ENCODE data around the gene CACNB3.
A peak's percentile ranks its signal among the peaks of the same experiment; 100 is the strongest.

CACNB3 gene

GRCh38 chr12:48817873-48818830, at the start of gene CACNB3:
TSS of gene CACNB3 (plus strand) at chr12:48818496. CDS start at chr12:48818930, 434 bp downstream.
- in situ Hi-C loops (cut with HindIII; ENCODE audit: low pct_ligation_motif_present, low pct_unique_long_range_greater_than_20kb, low sequenced_read_pairs): no loop called here
- peak; percentile 78 for DNase-seq

GRCh38 chr12:48768736-48769135, 49.6 kb upstream of the CACNB3 start:
- DNase-seq: no peak
- in situ Hi-C loops (cut with HindIII; ENCODE audit: low pct_ligation_motif_present, low pct_unique_long_range_greater_than_20kb, low sequenced_read_pairs): no loop called here

- DNase-seq: no peak
- in situ Hi-C loops (cut with HindIII; ENCODE audit: low pct_ligation_motif_present, low pct_unique_long_range_greater_than_20kb, low sequenced_read_pairs): no loop called here
Measured at GRCh38 chr12:48770756-48771155, 47.5 kb upstream of the CACNB3 start.

- in situ Hi-C loops (cut with HindIII; ENCODE audit: low pct_ligation_motif_present, low pct_unique_long_range_greater_than_20kb, low sequenced_read_pairs): no loop called here
Measured at GRCh38 chr12:48771588-48772112, 46.6 kb upstream of the CACNB3 start.

GRCh38 chr12:48773686-48774085, 44.6 kb upstream of the CACNB3 start:
- in situ Hi-C loops (cut with HindIII; ENCODE audit: low pct_ligation_motif_present, low pct_unique_long_range_greater_than_20kb, low sequenced_read_pairs): no loop called here
- DNase-seq: no peak

More at GRCh38 chr12:48771588-48772112, 46.6 kb upstream of the CACNB3 start:
- DNase-seq: no peak

- in situ Hi-C loops (cut with HindIII; ENCODE audit: low pct_ligation_motif_present, low pct_unique_long_range_greater_than_20kb, low sequenced_read_pairs): no loop called here
- no peak for DNase-seq
Measured at GRCh38 chr12:48774516-48774915, 43.8 kb upstream of the CACNB3 start.

GRCh38 chr12:48775299-48775698, 43.0 kb upstream of the CACNB3 start:
- DNase-seq: no peak
- in situ Hi-C loops (cut with HindIII; ENCODE audit: low pct_ligation_motif_present, low pct_unique_long_range_greater_than_20kb, low sequenced_read_pairs): no loop called here

GRCh38 chr12:48775991-48776649, 42.2 kb upstream of the CACNB3 start:
- in situ Hi-C loops (cut with HindIII; ENCODE audit: low pct_ligation_motif_present, low pct_unique_long_range_greater_than_20kb, low sequenced_read_pairs): no loop called here
- DNase-seq: no peak

GRCh38 chr12:48776956-48777355, 41.3 kb upstream of the CACNB3 start:
- in situ Hi-C loops (cut with HindIII; ENCODE audit: low pct_ligation_motif_present, low pct_unique_long_range_greater_than_20kb, low sequenced_read_pairs): no loop called here
- DNase-seq: no peak

- in situ Hi-C loops (cut with HindIII; ENCODE audit: low pct_ligation_motif_present, low pct_unique_long_range_greater_than_20kb, low sequenced_read_pairs): no loop called here
- DNase-seq: no peak
Measured at GRCh38 chr12:48777501-48778400, 40.5 kb upstream of the CACNB3 start.

- in situ Hi-C loops (cut with HindIII; ENCODE audit: low pct_ligation_motif_present, low pct_unique_long_range_greater_than_20kb, low sequenced_read_pairs): no loop called here
- no peak for DNase-seq
Measured at GRCh38 chr12:48779869-48780268, 38.4 kb upstream of the CACNB3 start.

GRCh38 chr12:48780381-48781025, 37.8 kb upstream of the CACNB3 start:
- no peak for DNase-seq
- in situ Hi-C loops (cut with HindIII; ENCODE audit: low pct_ligation_motif_present, low pct_unique_long_range_greater_than_20kb, low sequenced_read_pairs): no loop called here

GRCh38 chr12:48781750-48782456, 36.4 kb upstream of the CACNB3 start:
- no peak for DNase-seq
- in situ Hi-C loops (cut with HindIII; ENCODE audit: low pct_ligation_motif_present, low pct_unique_long_range_greater_than_20kb, low sequenced_read_pairs): no loop called here

GRCh38 chr12:48782457-48783395, 35.6 kb upstream of the CACNB3 start:
- no peak for DNase-seq
- in situ Hi-C loops (cut with HindIII; ENCODE audit: low pct_ligation_motif_present, low pct_unique_long_range_greater_than_20kb, low sequenced_read_pairs): no loop called here

GRCh38 chr12:48783432-48783831, 34.9 kb upstream of the CACNB3 start:
- in situ Hi-C loops (cut with HindIII; ENCODE audit: low pct_ligation_motif_present, low pct_unique_long_range_greater_than_20kb, low sequenced_read_pairs): no loop called here

More at GRCh38 chr12:48783432-48783831, 34.9 kb upstream of the CACNB3 start:
- no peak for DNase-seq
